K562 treated with DMSO at 1 percent for 4 hours (cell line): ENCODE data around the gene TNP2. TPM values are rescaled to one million over a fixed set of nuclear protein-coding genes. Genes with fewer than 3 reads are reported as not detected.

Experiments used
- total RNA-seq: library from RNA; unstranded; fragments of 300-600 nt; gene quantifications from 2 replicates; pipeline ENCODE4 v1.2.3, GENCODE V29; 2022; ENCODE audit not compliant: insufficient read depth

The TNP2 gene
- total RNA-seq = not detected in 2 replicates

GRCh38 chr16:11268921-11269375 is at the start of gene TNP2:
TNP2 (minus strand) TSS chr16:11269325; CDS start chr16:11269262, 63 bp downstream.

GRCh38 chr16:11280616-11281522 is 11.7 kb upstream of the TNP2 start, which contains the start of gene PRM1:
PRM1 (minus strand) TSS chr16:11281330; CDS start chr16:11281238, 92 bp downstream.

GRCh38 chr16:11276143-11276895 is 7.2 kb upstream of the TNP2 start, which contains the start of gene PRM2:
PRM2 (minus strand) TSS chr16:11276480; CDS start chr16:11276370, 110 bp downstream.

GRCh38 chr16:11272921-11273720 is 4.0 kb upstream of the TNP2 start, which contains the start of gene PRM3:
PRM3 (minus strand) TSS chr16:11273629; CDS start chr16:11273595, 34 bp downstream.

DNA sequence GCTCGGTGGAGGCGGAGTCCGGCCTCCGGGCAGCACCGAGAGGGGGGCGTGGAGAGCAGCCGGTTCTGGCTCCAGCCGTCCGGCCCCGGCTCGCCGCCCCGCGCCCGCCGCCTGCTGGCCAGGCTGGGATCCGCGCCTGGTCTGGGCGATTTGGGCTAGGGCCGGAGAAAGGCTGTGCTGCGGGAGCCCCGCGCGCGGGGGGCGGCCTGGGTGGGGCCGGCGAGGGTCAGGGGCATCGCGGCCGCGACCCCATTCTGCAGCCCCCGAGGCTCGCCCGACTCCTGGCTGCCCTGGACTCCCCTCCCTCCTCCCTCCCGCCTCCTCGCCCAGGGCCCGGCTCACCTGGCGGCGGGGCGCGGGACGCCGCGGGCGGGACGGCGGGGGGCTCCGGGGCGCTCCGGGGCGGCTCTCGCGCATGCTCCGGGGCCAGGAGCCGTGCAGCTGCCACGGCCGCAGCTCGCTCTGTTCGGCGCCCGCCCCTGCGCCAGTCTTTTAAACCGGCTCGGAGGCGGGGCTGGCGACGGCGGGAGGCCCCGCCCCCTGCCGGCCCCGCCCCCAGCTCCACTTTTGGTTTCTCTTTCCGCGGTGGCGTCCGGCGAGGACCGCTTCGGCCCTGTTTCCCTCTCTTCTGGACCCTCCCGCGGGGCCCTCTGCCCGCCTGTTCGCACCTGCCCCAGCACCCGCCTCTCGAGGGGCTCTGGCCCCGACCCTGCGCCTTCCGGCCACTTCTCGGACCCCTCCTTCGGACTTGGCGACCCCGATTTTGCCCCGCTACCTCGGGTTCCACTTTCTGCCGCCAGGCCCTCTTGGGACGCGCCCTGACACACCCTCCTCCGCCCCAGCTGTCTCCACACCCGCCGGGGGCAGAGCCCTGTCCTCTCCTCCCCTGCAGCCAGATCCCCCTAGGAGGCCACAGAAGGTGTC is 13.1 kb downstream of the TNP2 start, which contains the start of gene SOCS1:
SOCS1 (minus strand) TSS at position 468 of the 924 bp plus-strand sequence. CDS start 726 bp downstream, outside the sequence.

Other genes starting within 250 kb of the TNP2 start
- 22.8 and 36.0 TPM in 2 replicates for gene SOCS1, start 13.1 kb downstream of the TNP2 start, total RNA-seq
- gene PRM3, start 4.3 kb upstream of the TNP2 start, total RNA-seq = not detected in 2 replicates
- gene PRM2, start 7.2 kb upstream of the TNP2 start, total RNA-seq = not detected in 2 replicates
- not detected in 2 replicates for gene PRM1, start 12.0 kb upstream of the TNP2 start, total RNA-seq
- 58.8 and 59.6 TPM in 2 replicates for gene RMI2, start 76.1 kb upstream of the TNP2 start, total RNA-seq